K562 (cell line): ENCODE data around the gene MXD3. TPM values are rescaled to one million over a fixed set of nuclear protein-coding genes. Genes with fewer than 3 reads are reported as not detected.

Experiments used
- BCL6 ChIP-seq: fragments of 250-450 bp; sonication (Bioruptor Pico); IDR thresholded peaks from 2 replicates; pipeline ENCODE4 v1.4.0; 2020
- C11orf30 ChIP-seq: fragments of 450-650 bp; IDR thresholded peaks from 2 replicates; pipeline ENCODE4 v1.6.1; 2016; ENCODE audit warnings: low read depth, mild to moderate bottlenecking
- CEBPZ ChIP-seq: fragments of 150-350 bp; IDR thresholded peaks from 2 replicates; pipeline ENCODE4 v1.6.1; 2014; ENCODE audit warnings: low read depth, mild to moderate bottlenecking, low read length, borderline replicate concordance
- GABPA ChIP-seq: fragments of 200-800 bp; sonication (Bioruptor generic); conservative IDR thresholded peaks from 2 replicates; pipeline ENCODE4 v1.6.1; 2016; ENCODE audit warnings: low read depth, missing genetic modification characterization, missing compliant biosample characterization
- GATAD2B ChIP-seq: fragments of 450-650 bp; IDR thresholded peaks from 2 replicates; pipeline ENCODE4 v1.6.1; 2017; ENCODE audit warnings: mild to moderate bottlenecking, borderline replicate concordance
- HOXB6 ChIP-seq: fragments of 250-450 bp; sonication (Bioruptor Pico); IDR thresholded peaks from 2 replicates; pipeline ENCODE4 v1.5.1; 2022; ENCODE audit warnings: mild to moderate bottlenecking, borderline replicate concordance
- JUND ChIP-seq, 2 experiments: IDR thresholded peaks; 2 replicates in 1 of 2; 3 replicates in 1 of 2; pipeline ENCODE4 v1.6.1; 2011; ENCODE audit warnings: borderline replicate concordance in 2 of 2, low read depth in 2 of 2, low read length in 2 of 2, improper control_type of control experiment in 1 of 2, missing biosample characterization in 1 of 2, missing genetic modification characterization in 1 of 2, missing genetic modification reagents in 1 of 2
- KLF6 ChIP-seq: fragments of 250-450 bp; sonication (Bioruptor Pico); IDR thresholded peaks from 2 replicates; pipeline ENCODE4 v1.4.0; 2020; ENCODE audit warnings: mild to moderate bottlenecking, moderate library complexity, borderline replicate concordance
- MCM3 ChIP-seq: fragments of 450-650 bp; IDR thresholded peaks from 2 replicates; pipeline ENCODE4 v1.6.1; 2016
- MYBL2 ChIP-seq, 2 experiments: fragments of 450-650 bp in 1 of 2; sonication (generic) in 1 of 2; formaldehyde crosslinking in 1 of 2; IDR thresholded peaks; 2 replicates each; pipeline versions ENCODE4 v1.6.1 to v1.8.1; 2017 to 2022; ENCODE audit warnings: borderline replicate concordance in 1 of 2, inconsistent platforms in 1 of 2, low read depth in 1 of 2, mild to moderate bottlenecking in 1 of 2, missing genetic modification reagents in 1 of 2, moderate library complexity in 1 of 2
- NR2F6 ChIP-seq: fragments of 450-650 bp; formaldehyde crosslinking; IDR thresholded peaks from 2 replicates; pipeline ENCODE4 v1.4.0; 2020; ENCODE audit warnings: mild to moderate bottlenecking
- PML ChIP-seq: IDR thresholded peaks from 2 replicates; pipeline ENCODE4 v1.6.1; 2012; ENCODE audit warnings: low read length, inconsistent platforms
- POLR3G ChIP-seq: IDR thresholded peaks from 2 replicates; pipeline ENCODE4 v1.6.1; 2011; ENCODE audit not compliant: insufficient read length, insufficient replicate concordance; ENCODE audit errors: extremely low read depth
- PPARD ChIP-seq: fragments of 250-450 bp; sonication (Bioruptor Pico); IDR thresholded peaks from 2 replicates; pipeline ENCODE4 v1.8.0; 2022; ENCODE audit warnings: inconsistent platforms, mild to moderate bottlenecking, moderate library complexity
- PTRF ChIP-seq: fragments of 450-650 bp; IDR thresholded peaks from 2 replicates; pipeline ENCODE4 v1.6.1; 2016; ENCODE audit warnings: mild to moderate bottlenecking, missing genetic modification characterization, missing compliant biosample characterization
- RB1 ChIP-seq: fragments of 450-650 bp; IDR thresholded peaks from 2 replicates; pipeline ENCODE4 v1.6.1; 2017; ENCODE audit warnings: low read depth, mild to moderate bottlenecking
- RBFOX2 ChIP-seq: fragments of 200-400 bp; formaldehyde crosslinking; IDR thresholded peaks from 2 replicates; pipeline ENCODE4 v1.6.1; 2017; ENCODE audit warnings: low read depth, mild to moderate bottlenecking, low read length, moderate library complexity
- TARDBP ChIP-seq: fragments of 450-650 bp; IDR thresholded peaks from 2 replicates; pipeline ENCODE4 v1.6.1; 2016
- ZFP1 ChIP-seq: fragments of 450-650 bp; formaldehyde crosslinking; IDR thresholded peaks from 2 replicates; pipeline ENCODE4 v1.4.0; 2020; ENCODE audit warnings: mild to moderate bottlenecking, mixed read lengths
- ZFP91 ChIP-seq: sonication (generic); formaldehyde crosslinking; IDR thresholded peaks from 2 replicates; pipeline ENCODE4 v1.8.0; 2022; ENCODE audit warnings: mild to moderate bottlenecking, missing genetic modification reagents
- ZHX1 ChIP-seq: fragments of 150-350 bp; conservative IDR thresholded peaks from 2 replicates; pipeline ENCODE4 v1.6.1; 2014; ENCODE audit warnings: low read length
- ZKSCAN1 ChIP-seq: fragments of 150-350 bp; IDR thresholded peaks from 2 replicates; pipeline ENCODE4 v1.6.1; 2016; ENCODE audit warnings: low read depth, low read length
- polyA plus RNA-seq, 8 experiments: library from polyadenylated mRNA; depleted of rRNA in 4 of 8; stranded (reverse) in 5 of 8; unstranded in 3 of 8; fragments of >200 nt; fragmentation: Nextera tagmentation in 2 of 8; fragmentation: Illumina TruSeq in 1 of 8; extraction: Ambion mirVana in 2 of 8; extraction: Trizol in 1 of 8; gene quantifications; 2 replicates each; pipeline versions ENCODE4 v1.2.1 to v1.2.3, GENCODE V29; 2011 to 2014; ENCODE audit warnings: inconsistent platforms in 1 of 8, missing spikeins in 1 of 8
- total RNA-seq, 7 experiments: library from RNA; depleted of rRNA in 6 of 7; stranded (reverse); fragments of >200 nt in 6 of 7; fragmentation: Illumina TruSeq in 2 of 7; extraction: Trizol in 2 of 7; gene quantifications; 2 replicates each; pipeline versions ENCODE4 v1.2.1 to v1.2.3, GENCODE V29; 2011 to 2021; ENCODE audit warnings: low replicate concordance in 1 of 7

Gene MXD3
- total and polyA plus RNA-seq, 9 of the 15 experiments (the other 6 are each of a cell fraction or from before 2014, with no cell fraction given), result 0.28 to 24.8 (median 4.5) TPM

- TF ChIP-seq CEBPZ (no peak), POLR3G (no peak), C11orf30 (no peak), MCM3 (no peak), NR2F6 (CRISPR knock-in tag) (no peak), PTRF (tag) (no peak), ZFP1 (CRISPR knock-in tag) (no peak), PPARD (CRISPR knock-in tag) (no peak), RB1 (no peak), KLF6 (CRISPR knock-in tag) (no peak), ZFP91 (CRISPR knock-in tag) (no peak), PML (no peak), JUND (IDR thresholded peaks at IDR 0.05; ENCODE audit: borderline replicate concordance, low read depth, low read length) (peak; percentile 37), JUND (tag; IDR thresholded peaks at IDR 0.05; ENCODE audit: borderline replicate concordance, low read depth, low read length) (no peak), GABPA (tag) (peak; percentile 72), RBFOX2 (no peak), BCL6 (no peak), HOXB6 (CRISPR knock-in tag) (no peak), TARDBP (no peak), ZKSCAN1 (no peak), ZHX1 (no peak), MYBL2 (IDR thresholded peaks at IDR 0.05; ENCODE audit: low read depth) (no peak), MYBL2 (CRISPR knock-in tag; IDR thresholded peaks at IDR 0.05; ENCODE audit: borderline replicate concordance) (no peak), GATAD2B (no peak)
Measured at GRCh38 chr5:177300236-177300880, 11.3 kb downstream of the MXD3 start (continued).
